ENCODE results near the gene DNHD1.

- TF ChIP-seq CTCF (IDR thresholded peaks at IDR 0.05; ENCODE audit: low read length) = no peak
- TF ChIP-seq EZH2 (optimal IDR thresholded peaks at IDR 0.05; ENCODE audit: low read depth, low read length) = no peak
- TF ChIP-seq EZH2phosphoT487 (IDR thresholded peaks at IDR 0.05; ENCODE audit: low read length) = no peak
These were observed 26.2 kb downstream of the DNHD1 start for GRCh38 chr11:6523253-6523652.

All from MM.1S (cell line).